ENCODE results near the gene UBE2I.
"Not testable (repeated sequence)": the region's sequence is repeated elsewhere in the genome, so short reads cannot be mapped to it uniquely, and the experiment has no call there.

UBE2I gene

DNA sequence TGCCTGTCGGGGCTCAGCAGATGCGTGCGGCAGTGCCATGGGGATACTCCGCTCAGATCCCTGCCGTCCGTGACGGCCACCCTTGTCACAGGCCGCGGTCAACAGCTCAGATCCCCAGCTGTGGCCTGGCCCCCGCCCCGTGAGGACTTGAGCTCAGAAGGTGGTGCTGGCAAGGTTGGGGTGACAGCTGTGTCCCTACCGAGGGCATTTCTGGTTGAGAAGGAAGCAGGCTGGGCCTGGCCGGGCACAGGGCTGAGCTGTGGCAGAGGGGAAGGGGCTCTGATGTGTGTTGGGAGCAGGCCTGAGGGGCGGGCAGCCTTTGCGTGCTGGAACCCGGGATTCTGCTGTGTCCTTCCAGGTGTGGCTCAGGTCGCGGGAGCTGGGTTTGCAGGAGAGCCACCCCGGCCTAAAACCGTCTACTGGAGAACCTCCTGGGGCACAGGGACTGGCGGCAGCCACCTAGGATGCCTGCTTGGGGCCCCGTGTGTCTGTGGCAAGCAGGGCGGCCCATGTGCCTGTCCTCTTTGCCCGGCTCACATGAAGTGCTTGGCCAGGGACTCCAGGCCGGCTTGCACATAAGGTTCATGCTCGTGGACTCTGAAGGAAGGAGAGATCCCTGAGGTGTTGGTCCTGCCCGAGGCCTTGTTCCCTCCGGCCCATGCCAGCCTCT, 5.1 kb downstream of the UBE2I start:
- no peak for DNase-seq (ENCODE audit: low spot score)

DNA sequence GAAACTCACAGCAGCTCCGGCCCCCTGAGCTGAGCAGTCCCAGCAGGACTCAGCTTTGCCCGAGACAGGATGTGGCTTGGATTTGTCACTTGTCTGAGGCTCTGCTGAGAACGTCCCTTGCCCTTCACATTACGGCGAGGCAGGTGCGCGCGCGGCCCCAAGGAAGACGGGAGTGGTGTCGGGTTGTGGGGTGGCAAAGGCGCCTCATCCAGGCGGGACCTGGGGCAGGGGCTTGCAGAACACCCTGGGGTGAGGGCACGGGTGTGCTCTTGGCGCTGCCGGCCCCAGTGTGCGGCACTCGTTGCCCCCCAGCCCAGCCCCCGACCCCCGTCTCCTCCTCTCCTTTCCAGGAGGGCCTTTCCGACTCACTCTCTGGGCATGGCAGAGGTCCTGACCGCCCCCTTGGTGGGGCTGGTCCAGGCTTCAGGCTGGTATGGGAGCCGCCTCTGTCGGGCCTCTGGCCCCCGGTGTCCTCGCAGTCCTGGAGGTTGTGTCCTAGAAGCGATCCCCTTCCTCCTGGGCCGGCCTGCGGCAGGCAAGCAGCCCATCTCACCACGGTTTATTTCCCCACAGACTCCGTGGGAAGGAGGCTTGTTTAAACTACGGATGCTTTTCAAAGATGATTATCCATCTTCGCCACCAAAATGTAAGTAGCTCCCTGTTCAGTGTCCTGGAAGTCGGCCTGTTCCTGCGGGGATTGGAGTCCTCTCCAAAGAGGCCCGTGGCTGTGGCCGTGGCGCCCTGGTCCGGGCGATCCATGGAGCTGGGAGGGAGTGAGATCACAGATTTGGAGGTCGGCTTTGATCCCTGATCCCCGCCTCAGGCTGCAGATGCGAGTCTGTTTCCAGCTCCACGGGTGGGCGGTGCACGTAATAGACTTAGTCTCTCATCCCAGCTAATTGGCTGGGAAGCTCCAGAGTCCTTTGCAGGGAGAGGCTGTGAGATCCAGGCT, 5.9 kb downstream of the UBE2I start:
- no peak for DNase-seq (ENCODE audit: low spot score)

DNA sequence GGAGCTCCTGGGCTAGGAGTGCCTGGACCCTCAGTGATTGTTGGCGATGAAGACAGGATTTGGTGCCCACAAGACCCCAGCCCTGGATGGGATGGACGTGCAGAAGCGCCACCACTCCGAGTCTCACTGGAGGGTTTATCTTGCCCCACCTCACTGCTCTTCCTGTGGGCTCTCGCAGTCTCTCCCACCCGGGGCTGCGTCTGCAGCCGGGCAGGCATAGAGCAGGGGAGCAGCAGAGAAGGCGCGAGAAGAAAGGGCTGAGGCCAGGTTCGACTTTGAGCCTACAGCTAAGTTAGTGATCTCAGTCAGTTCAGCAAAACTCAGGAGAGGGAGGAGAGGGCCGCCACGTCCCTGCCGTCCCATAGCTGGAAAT, 6.6 kb downstream of the UBE2I start:
- DNase-seq (ENCODE audit: low spot score): no peak

DNA sequence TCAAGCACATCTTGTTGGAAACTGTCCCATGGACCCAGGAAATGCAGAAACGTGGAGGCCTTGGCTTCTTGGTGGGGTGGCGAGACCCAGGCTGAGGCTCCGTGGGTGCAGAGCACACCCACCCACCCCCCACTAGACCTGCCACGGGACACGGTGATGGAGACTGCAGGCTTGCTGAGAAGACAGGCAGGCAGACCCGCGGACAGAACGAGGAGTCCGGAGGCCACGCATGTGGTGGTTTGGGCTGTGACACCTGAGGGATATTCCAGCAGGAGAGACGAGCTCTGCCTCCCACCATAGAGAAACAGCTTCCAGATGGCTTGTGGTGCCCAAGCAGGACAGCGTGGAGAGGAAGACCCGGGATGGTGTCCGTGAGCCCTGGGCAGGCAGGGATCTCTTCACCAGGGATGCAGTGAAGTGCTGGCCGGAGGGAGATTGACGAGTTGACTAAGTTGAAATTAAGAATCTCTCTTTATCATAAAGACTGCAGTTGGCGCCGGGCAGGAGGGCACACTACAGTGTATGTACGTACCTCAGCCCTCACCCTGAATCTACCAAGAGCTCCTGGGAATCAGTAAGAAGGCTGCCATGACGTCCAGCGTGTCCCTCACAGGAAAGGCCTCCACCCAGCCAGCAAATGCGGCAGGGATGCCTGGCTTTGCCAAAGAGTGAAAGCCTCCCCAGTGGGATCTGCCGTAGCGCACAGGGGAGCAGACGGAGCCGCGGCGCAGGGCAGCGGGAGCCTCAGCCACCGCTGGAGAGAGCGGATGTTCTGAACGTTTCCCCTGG, 8.2 kb downstream of the UBE2I start:
- DNase-seq (ENCODE audit: low spot score): no peak

DNA sequence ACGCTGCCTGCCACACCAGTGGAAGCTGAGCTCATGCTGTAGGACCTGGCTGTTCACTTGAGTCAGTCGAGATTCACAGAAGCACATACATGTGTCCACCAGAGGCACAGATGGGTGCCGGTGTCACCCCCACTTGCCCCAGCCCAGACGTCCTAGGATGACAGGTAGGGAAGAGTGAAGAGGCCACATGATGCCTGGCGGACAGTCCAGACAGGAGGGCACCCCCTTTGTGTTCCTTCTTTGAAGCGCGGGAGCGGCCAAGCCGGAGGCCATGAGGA, 8.8 kb downstream of the UBE2I start:
- no peak for DNase-seq (ENCODE audit: low spot score)

DNA sequence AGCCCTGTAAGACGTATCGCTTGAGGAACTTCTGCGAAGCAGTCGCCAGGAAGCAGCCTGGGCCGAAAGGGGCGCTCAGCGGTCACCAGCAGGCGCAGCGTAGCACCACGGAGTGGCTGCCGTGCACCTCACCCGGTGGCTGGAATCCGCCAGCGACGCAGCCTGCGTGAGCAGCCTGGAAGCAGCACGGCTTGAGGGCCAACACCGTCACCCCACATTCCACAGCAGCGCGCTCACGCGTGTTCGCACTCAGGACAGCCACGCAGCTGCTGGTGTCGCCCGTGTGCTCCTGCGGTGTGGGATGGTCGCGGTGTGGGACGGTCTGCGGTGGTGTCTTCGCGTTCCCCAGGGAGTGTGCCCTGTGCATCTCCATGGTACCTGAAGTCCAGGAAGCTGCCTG, 9.6 kb downstream of the UBE2I start:
- no peak for DNase-seq (ENCODE audit: low spot score)

DNA sequence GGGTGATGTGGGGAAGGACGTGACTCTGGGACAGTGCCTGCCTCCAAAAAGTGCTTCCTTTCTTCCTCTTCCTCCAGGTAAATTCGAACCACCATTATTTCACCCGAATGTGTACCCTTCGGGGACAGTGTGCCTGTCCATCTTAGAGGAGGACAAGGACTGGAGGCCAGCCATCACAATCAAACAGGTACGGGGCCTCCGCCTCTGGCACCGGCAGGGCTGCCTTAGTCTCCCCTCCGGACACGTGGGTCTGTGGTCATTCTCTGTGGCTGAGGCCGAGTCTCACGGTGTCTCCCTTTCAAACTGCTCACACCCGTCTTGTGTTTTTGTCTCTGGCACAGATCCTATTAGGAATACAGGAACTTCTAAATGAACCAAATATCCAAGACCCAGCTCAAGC, 10.7 kb downstream of the UBE2I start:
- DNase-seq (ENCODE audit: low spot score): no peak

DNA sequence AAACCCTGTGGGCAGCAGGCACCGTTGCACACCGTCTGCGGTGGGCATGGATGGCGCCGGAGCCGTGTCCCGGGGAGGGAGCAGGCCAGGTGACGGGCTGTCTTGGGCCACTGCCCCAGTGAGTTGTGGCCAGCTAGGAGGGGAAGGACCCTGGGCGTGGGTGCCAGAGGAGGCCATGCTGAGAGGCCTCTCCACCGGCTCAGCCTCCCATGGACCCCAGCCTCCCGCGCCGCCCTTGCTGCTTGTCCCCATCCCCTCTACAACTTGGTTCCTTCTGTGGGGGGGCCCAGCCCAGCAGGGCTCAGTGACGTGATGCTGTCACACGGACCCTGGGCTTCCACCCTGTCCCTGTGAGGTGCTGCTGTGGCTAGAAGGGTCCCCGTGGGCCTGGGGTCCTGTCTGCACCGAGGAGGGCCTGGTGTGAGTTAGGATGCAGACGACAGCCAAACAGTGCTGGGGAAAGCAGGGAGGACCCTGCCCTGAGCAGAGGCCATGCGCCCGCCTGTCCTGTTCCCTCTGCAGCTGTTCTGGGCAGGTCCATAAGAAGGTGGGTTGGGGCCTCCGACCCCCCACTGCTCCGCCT, 11.3 kb downstream of the UBE2I start:
- DNase-seq (ENCODE audit: low spot score): no peak

DNA sequence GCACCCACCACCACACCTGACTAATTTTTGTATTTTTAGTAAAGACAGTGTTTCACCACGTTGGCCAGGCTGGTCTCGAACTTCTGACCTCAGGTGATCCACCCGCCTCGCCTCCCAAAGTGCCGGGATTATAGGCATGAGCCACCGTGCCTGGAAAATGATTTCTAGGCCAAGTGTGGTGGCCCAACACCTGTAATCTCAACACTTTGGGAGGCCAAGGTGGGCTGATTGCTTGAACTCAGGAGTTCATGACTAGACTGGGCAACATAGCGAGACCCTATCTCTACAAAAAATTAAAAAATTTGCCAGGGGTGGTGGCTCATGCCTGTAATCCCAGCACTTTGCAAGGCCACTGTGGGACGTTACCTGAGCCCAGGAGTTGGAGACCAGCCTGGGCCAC, 13.0 kb downstream of the UBE2I start:
- no peak for DNase-seq (ENCODE audit: low spot score)

DNA sequence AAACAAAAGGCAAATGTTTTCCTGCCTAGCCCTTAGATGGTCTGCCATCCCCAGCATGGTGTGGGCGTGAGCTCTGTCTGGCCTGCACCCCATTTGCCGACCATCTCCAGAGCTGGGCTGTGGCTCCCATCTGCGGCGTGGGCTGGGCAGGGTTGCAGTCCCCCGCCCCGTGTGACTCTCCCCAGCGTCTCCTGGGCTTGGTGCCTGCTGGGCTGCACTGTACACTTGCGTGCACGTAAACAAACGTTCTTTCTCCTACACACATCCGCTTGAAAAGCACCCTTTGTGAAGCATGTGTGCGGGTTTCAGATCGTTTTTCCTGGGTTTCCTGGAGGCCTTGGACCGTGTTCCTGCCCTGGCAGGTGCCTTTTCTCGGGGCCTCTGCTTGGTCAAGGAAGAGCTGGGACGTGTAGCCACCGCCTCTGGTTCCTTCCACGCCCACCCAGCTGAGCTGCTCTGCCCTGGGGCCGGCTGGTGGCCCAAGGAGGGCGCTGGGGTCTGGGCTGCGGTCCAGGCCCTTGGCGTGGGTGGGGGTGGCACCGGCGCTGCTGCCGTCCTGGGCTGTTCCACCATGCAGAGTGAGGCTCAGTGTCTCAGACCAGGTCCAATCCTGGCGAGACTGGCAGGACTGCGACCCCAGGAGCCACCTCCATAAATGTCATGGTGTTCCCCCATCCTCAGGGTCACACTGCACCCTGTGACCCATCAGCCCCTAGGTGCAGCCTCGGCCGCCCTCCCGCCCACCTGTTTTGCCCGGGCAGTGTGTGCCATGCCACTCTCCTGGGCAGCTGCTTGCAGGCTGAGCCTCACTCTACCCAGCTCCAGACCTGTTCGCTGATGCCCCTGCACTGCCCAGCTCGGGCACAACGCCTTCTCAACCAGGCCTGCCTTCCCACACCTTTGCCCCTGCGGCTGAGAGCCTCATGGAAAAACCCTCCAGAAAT, 14.1 kb downstream of the UBE2I start:
- no peak for DNase-seq (ENCODE audit: low spot score)

DNA sequence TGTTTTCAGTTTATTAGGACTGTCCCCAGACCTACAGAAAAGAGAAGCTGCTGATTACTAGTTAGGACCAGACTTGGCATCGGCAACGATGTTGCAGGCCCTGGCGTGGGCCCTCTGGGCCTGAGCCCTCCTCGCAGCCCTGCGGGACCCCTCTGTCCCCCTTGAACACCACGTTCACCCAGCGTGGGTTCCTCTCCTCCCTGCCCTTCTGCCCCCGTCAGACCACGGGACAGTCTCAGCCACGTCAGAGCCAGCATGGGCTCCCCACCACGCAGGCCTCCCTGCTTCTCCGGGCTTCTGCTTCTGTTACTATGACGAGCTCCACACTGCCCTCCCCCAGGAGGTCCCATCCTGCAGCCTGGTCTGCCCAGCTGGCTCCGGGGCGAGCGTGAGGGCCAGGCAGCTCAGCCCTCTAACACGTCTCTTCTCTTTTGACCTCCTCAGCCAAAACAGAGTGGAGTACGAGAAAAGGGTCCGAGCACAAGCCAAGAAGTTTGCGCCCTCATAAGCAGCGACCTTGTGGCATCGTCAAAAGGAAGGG, 14.9 kb downstream of the UBE2I start:
- no peak for DNase-seq (ENCODE audit: low spot score)

DNA sequence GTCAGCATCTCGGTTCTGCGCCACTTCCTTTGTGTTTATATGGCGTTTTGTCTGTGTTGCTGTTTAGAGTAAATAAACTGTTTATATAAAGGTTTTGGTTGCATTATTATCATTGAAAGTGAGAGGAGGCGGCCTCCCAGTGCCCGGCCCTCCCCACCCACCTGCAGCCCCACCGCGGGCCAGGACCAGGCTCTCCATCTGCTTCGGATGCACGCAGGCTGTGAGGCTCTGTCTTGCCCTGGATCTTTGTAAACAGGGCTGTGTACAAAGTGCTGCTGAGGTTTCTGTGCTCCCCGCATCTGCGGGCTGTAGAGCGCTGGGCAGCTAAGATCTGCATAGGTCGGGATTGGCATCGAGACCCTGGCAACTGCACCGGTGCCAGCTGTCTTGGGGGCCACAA, 15.8 kb downstream of the UBE2I start:
- DNase-seq (ENCODE audit: low spot score): no peak

DNA sequence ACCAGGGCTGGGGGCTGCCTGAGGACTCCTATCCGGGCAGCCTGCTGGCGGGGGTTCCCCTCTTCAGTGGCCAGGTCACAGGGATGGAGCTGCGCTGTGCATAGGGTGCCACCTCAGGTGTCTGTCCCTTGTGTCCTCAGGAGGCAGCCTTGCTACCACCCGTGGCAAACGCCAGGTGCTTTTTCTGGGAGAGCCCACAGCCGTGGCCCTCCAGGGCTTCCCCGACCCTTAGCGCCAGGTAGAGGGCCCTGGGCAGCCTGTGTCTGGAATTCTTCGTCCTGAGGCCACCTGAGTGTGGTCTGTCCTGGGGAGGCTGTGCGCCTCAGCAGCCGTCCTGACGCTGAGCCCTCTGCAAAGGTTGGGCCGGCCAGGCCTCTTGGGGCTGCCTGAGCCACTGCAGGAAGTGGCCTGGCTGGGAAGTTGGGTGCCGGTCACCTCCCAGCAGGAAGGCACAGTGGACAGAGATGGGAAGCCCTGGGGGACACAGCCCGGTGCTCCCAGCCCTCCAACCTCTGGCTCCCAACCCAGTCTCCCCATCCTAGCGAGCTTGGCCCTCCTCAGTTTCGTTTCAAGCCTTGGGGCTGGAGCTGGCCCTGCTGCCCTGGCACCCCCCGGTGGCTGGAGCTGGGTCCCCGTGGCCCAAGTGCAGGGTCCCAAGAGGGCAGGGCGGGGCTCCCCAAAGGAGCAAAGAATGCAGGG, 16.4 kb downstream of the UBE2I start:
- DNase-seq (ENCODE audit: low spot score): no peak

DNA sequence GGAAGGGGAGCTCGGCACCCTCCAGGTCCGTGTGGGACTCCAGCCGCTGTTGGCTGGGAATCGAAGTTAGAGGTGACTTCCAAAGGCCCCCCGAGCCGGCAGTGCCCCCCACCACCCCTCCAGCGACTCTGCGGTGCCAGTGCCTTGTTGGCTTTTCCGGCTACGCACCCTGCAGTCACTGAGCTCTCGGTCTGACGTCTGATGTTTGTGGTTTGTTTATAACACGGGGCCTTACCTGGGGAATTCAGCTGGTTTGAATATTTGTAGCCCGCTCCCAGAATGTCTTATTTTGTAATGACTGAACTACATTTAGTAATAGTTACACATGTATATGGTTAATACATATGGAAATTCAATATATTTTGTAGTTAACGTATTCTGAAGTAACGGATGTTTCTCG, 17.0 kb downstream of the UBE2I start:
- no peak for DNase-seq (ENCODE audit: low spot score)

DNA sequence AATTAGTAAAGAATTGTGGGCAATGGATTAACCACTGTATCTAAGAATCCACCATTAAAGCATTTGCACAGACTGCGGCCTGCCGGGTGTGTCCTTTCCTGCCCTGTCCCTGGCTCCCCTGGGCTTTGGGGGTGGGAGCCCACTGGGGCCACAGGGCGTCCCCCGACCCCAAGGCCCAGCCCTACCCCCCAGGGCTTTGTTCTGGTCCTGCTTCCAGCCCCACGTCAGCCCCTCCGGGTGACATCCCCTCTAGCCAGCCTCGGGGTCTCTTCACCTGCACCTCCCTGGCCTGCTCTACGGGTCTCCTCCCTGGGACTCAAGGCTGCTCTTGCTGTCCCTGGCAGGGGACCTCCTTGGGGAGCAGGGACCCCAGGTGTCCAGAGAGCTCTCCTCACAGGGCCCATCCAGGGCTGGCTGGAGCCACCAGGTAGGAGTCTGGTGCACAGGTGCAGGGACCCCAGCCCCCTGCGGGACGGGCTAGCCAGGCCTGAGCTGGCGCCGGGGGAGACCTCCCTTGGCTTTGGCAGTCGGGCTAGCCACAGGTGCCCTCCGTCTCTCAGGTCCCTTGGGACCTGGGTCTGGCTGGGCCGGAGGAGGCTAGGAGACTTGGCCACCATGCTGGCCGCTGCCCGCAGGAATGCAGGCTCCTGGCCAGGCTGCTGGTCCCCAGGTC, 17.6 kb downstream of the UBE2I start:
- DNase-seq (ENCODE audit: low spot score): no peak

DNA sequence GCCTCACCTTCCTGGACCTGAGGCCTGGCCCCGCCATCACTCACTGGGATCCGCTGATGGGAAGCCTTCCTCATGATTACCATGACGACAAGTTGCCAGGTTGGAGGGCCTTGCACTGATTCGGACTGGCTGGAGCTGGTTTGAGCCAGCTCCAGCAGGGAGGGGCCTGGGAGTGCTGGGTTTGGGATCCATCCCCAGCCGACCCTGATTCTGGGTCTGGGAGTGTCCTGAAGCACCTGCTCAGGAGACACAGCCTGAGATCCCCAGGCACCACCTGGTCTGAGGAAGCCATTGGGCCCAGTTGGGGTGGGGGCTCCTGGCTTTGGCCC, 18.1 kb downstream of the UBE2I start:
- no peak for DNase-seq (ENCODE audit: low spot score)

DNA sequence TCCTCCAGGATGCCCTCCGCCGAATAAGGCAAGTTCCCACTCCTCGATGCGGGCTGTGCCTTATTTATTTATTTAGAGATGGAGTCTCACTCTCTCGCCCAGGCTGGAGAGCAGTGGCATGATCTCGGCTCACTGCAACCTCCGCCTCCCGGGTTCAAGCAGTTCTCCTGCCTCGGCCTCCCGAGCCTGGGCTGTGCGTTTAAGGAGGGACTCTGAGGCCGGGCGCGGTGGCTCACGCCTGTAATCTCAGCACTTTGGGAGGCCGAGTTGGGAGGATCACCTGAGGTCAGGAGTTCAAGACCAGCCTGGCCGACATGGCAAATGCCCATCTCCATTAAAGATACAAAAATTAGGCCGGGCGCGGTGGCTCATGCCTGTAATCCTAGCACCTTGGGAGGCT, 18.7 kb downstream of the UBE2I start:
- not testable (repeated sequence) for DNase-seq (ENCODE audit: low spot score)

DNA sequence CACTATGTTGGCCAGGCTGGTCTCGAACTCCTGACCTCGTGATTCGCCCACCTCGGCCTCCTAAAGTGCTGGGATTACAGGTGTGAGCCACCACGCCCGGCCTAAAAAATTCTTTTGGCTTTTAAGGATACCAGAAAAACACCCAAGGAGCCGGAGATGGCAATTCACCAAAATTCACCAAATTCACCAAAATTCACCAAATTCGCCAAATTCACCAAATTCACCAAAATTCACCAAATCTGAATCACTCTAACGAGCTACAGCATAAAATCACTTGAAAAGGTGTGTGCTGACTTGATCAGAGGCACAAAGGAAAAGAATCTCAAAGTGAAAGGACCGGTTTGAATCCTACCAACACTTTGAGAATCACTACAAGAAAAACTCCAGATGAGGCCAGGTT, 19.5 kb downstream of the UBE2I start:
- not testable (repeated sequence) for DNase-seq (ENCODE audit: low spot score)

DNA sequence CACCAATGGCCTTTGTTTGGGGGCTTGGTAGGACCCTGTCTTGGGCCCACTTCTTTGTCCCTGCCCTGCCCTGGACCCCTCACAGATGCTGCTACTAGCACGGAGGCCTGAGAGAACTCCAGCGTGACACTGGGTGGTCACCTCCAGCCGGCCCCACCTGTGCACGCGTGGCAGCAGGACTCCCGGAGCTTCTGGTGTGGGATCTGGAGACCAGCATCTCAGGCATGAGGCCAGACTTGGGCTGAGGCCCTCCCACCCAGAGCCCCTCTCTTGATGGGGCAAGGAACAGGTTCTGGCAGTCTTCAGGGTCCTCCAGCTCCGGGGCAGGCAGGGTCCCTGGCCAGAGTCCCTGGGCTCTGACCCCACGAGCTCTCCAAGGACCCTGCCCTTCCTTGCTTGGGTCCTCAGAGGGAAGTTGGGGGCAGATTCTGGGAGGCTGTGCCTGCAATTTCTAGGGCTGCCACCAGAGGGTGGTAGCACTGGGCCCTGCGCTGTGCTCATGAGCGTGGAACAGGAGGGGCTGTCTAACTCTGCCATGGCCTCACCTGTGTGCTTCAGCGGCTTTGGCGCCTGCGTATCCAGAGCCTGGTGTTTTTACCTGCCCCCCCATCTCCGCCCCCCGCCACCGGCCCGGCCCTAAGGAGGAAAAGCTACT, 21.0 kb downstream of the UBE2I start:
- DNase-seq (ENCODE audit: low spot score): no peak

Measured in CD4-positive, alpha-beta T cell treated with Interleukin-6 at 100 ng/mL for 8 hours (primary cell).